Progenitor cell of endocrine pancreas (in vitro differentiated cells): ENCODE results near the gene C11orf42. TPM values are rescaled to one million over a fixed set of nuclear protein-coding genes. Genes with fewer than 3 reads are reported as not detected.

Experiments
- DNase-seq: peaks from one replicate; pipeline ENCODE4 v3.0.0; 2021; ENCODE audit warnings: low spot score; ENCODE audit not compliant: unreplicated experiment
- H3K27ac Mint-ChIP-seq: 2 replicates; pipeline ENCODE4 v1.8.0; 2021; ENCODE audit warnings: mild to moderate bottlenecking, moderate library complexity, mixed read lengths
- H3K27me3 Mint-ChIP-seq: 2 replicates; pipeline ENCODE4 v1.8.0; 2021; ENCODE audit warnings: mixed read lengths
- H3K36me3 Mint-ChIP-seq: 2 replicates; pipeline ENCODE4 v1.8.0; 2022; ENCODE audit warnings: mixed read lengths; ENCODE audit not compliant: insufficient read depth
- H3K4me1 Mint-ChIP-seq: 2 replicates; pipeline ENCODE4 v1.8.0; 2021; ENCODE audit warnings: low read depth, mixed read lengths
- H3K4me3 Mint-ChIP-seq: 2 replicates; pipeline ENCODE4 v1.8.0; 2021; ENCODE audit warnings: low read depth, mild to moderate bottlenecking, moderate library complexity, mixed read lengths
- H3K9me3 Mint-ChIP-seq: 2 replicates; pipeline ENCODE4 v1.8.0; 2021; ENCODE audit warnings: low read depth, mixed read lengths
- CTCF ChIP-seq: fragments of 200-600 bp; sonication (generic); IDR thresholded peaks from one replicate; pipeline ENCODE4 v1.5.0; 2021; ENCODE audit warnings: antibody characterized with exemption, mild to moderate bottlenecking; ENCODE audit not compliant: unreplicated experiment
- total RNA-seq: library from RNA; stranded (reverse); gene quantifications from 2 replicates; pipeline ENCODE4 v1.2.1, GENCODE V29; 2021

C11orf42 gene
- total RNA-seq, 1 donor from 2014 or later = not detected

GRCh38 chr11:6251990-6252473 is 46.7 kb downstream of the C11orf42 start:
- TF ChIP-seq CTCF = no peak
- Mint-ChIP-seq H3K9me3 (no peaks in the 10 kb centered on the region), H3K4me1 (no peaks in the 10 kb centered on the region), H3K27me3 (no peaks in the 10 kb centered on the region), H3K36me3 (no peaks in the 10 kb centered on the region), H3K4me3 (no peak overlapping the region), H3K27ac (no peak overlapping the region)
- DNase-seq = no peak

GRCh38 chr11:6253197-6253596 is 47.8 kb downstream of the C11orf42 start:
- Mint-ChIP-seq H3K27ac (no peak overlapping the region), H3K36me3 (no peaks in the 10 kb centered on the region), H3K4me3 (no peak overlapping the region), H3K27me3 (peaks cover 2% of the 10 kb centered on the region), H3K9me3 (no peaks in the 10 kb centered on the region), H3K4me1 (no peaks in the 10 kb centered on the region)
- DNase-seq = no peak
- TF ChIP-seq CTCF = no peak

- no peaks in the 10 kb centered on the region for H3K9me3 Mint-ChIP-seq
- TF ChIP-seq CTCF = no peak
- no peak for DNase-seq
- no peaks in the 10 kb centered on the region for H3K36me3 Mint-ChIP-seq
- no peak overlapping the region for H3K4me3 Mint-ChIP-seq
- H3K27ac Mint-ChIP-seq = no peak overlapping the region
- H3K4me1 Mint-ChIP-seq = no peaks in the 10 kb centered on the region
- H3K27me3 Mint-ChIP-seq = peaks cover 6% of the 10 kb centered on the region
Observed at GRCh38 chr11:6258141-6258540, 52.8 kb downstream of the C11orf42 start.

- Mint-ChIP-seq H3K36me3 (no peaks in the 10 kb centered on the region), H3K9me3 (no peaks in the 10 kb centered on the region), H3K27me3 (peaks cover 6% of the 10 kb centered on the region), H3K4me3 (no peak overlapping the region), H3K4me1 (no peaks in the 10 kb centered on the region), H3K27ac (no peak overlapping the region)
- DNase-seq = no peak
- TF ChIP-seq CTCF = peak; percentile 20
Observed at GRCh38 chr11:6258571-6259081, 53.3 kb downstream of the C11orf42 start.

GRCh38 chr11:6260207-6260726 is 54.9 kb downstream of the C11orf42 start:
- no peaks in the 10 kb centered on the region for H3K4me1 Mint-ChIP-seq
- no peak for DNase-seq
- no peak overlapping the region for H3K4me3 Mint-ChIP-seq
- H3K9me3 Mint-ChIP-seq = no peaks in the 10 kb centered on the region
- H3K27ac Mint-ChIP-seq = no peak overlapping the region
- peaks cover 6% of the 10 kb centered on the region for H3K27me3 Mint-ChIP-seq
- H3K36me3 Mint-ChIP-seq = no peaks in the 10 kb centered on the region
- TF ChIP-seq CTCF = no peak

Other genes with a start within 250 kb of the C11orf42 start
- not detected in 2 replicates for gene OR56A5, start 237.1 kb upstream of the C11orf42 start, total RNA-seq
- not detected in 2 replicates for gene OR52L1, start 218.6 kb upstream of the C11orf42 start, total RNA-seq
- gene OR56A4, start 198.6 kb upstream of the C11orf42 start, total RNA-seq = 0.07 and 0.13 TPM in 2 replicates
- gene OR56A1, start 174.8 kb upstream of the C11orf42 start, total RNA-seq = 0.09 TPM in 1 of 2 replicates, not detected in the other
- gene OR56B4, start 97.9 kb upstream of the C11orf42 start, total RNA-seq = not detected in 2 replicates
- gene OR52B2, start 35.2 kb upstream of the C11orf42 start, total RNA-seq = not detected in 2 replicates
- gene OR52W1, start 6.3 kb upstream of the C11orf42 start, total RNA-seq = not detected in 2 replicates
- 58.4 and 63.0 TPM in 2 replicates for gene FHIP1B, start 29.1 kb downstream of the C11orf42 start, total RNA-seq
- gene CNGA4, start 33.5 kb downstream of the C11orf42 start, total RNA-seq = 2.0 and 2.1 TPM in 2 replicates
- 7.4 and 7.5 TPM in 2 replicates for gene CCKBR, start 54.3 kb downstream of the C11orf42 start, total RNA-seq
- gene CAVIN3, start 114.9 kb downstream of the C11orf42 start, total RNA-seq = 6.7 and 7.1 TPM in 2 replicates
- gene SMPD1, start 184.9 kb downstream of the C11orf42 start, total RNA-seq = 25.5 and 27.8 TPM in 2 replicates
- 64.2 and 71.4 TPM in 2 replicates for gene APBB1, start 213.5 kb downstream of the C11orf42 start, total RNA-seq
- 2.5 and 6.1 TPM in 2 replicates for gene HPX, start 235.4 kb downstream of the C11orf42 start, total RNA-seq